ENCODE data around the gene SIRT3.

DNA sequence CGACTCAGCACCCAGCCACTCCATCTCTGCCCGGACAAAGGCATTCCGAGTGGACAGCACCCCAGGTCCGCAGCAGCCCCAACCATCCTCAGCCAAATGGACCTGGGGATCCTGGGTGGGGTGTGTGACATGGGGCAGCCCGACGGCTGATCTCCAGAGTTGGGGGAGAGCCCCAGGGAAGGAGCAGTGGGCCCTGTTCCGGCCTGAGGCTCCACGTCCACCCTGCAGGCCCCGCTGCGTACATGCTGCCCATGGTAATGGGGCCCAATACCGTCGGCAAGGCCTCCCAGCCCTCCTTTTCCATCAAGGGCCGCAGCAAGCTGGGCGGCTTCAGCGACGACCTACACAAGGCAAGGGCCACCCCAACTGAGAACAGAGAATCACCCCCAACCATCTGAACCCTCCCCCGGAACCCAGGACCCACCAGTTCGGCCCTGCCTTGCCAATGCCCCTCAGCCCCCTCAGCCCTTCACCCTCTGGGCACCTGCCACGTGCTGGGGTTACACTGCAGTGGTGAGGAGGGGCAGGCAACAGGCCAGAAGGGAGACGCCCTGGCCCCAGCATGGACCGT, 37.8 kb downstream of the SIRT3 start:
- TF ChIP-seq, protein P1, sequence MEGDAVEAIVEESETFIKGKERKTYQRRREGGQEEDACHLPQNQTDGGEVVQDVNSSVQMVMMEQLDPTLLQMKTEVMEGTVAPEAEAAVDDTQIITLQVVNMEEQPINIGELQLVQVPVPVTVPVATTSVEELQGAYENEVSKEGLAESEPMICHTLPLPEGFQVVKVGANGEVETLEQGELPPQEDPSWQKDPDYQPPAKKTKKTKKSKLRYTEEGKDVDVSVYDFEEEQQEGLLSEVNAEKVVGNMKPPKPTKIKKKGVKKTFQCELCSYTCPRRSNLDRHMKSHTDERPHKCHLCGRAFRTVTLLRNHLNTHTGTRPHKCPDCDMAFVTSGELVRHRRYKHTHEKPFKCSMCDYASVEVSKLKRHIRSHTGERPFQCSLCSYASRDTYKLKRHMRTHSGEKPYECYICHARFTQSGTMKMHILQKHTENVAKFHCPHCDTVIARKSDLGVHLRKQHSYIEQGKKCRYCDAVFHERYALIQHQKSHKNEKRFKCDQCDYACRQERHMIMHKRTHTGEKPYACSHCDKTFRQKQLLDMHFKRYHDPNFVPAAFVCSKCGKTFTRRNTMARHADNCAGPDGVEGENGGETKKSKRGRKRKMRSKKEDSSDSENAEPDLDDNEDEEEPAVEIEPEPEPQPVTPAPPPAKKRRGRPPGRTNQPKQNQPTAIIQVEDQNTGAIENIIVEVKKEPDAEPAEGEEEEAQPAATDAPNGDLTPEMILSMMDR (IDR thresholded peaks at IDR 0.05) = no peak
- TF ChIP-seq POLR2A (IDR thresholded peaks at IDR 0.05) = no peak
- no peak for TF ChIP-seq EP300 (IDR thresholded peaks at IDR 0.05)
- TF ChIP-seq POLR2AphosphoS5 (IDR thresholded peaks at IDR 0.05) = no peak
